ENCODE measurements around the gene PPP1R13L.
"Not testable (repeated sequence)": the region's sequence is repeated elsewhere in the genome, so short reads cannot be mapped to it uniquely, and the experiment has no call there.

Gene PPP1R13L

DNA sequence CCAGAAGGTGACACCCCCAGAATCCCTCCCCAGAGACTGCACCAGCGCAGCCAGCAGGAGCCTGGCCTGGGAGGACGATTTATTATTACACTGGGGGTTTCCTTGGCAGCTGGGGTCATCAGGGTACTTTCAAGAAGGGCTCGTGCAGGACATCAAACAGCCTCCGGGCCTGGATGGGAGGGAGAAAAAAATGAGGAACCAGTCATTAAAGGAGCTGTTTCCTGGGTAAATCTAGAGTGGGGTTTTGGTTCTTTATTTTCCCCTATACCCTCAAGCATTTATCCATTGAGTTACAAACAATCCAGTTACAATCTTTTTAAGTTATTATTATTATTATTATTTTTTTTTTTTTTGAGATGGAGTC is 4.7 kb upstream of the PPP1R13L start:
- ChIA-PET CTCF (no interaction called here), POLR2A (no interaction called here)
- Histone ChIP-seq H3K27ac (ENCODE audit: extremely low read depth, low read depth, low read length) (no peak overlapping the region), H3K9me3 (ENCODE audit: control insufficient read depth, insufficient read depth, low read depth, low read length) (no peaks in the 10 kb centered on the region), H3K36me3 (ENCODE audit: control insufficient read depth in 2 of 2, insufficient read depth in 1 of 2, low read length in 2 of 2) (peaks cover 20 to 33% of the 10 kb centered on the region in 2 experiments), H3K4me3 (ENCODE audit: low read depth, low read length) (no peak overlapping the region), H3K4me1 (ENCODE audit: control insufficient read depth, insufficient read depth, low read length) (0 out of 2 replicates have a peak, but pooled peaks cover 4% of the 10 kb centered on the region)
- TF ChIP-seq ZFP3 (tag by site-specific recombination; IDR thresholded peaks at IDR 0.05; ENCODE audit: low read depth) = no peak

DNA sequence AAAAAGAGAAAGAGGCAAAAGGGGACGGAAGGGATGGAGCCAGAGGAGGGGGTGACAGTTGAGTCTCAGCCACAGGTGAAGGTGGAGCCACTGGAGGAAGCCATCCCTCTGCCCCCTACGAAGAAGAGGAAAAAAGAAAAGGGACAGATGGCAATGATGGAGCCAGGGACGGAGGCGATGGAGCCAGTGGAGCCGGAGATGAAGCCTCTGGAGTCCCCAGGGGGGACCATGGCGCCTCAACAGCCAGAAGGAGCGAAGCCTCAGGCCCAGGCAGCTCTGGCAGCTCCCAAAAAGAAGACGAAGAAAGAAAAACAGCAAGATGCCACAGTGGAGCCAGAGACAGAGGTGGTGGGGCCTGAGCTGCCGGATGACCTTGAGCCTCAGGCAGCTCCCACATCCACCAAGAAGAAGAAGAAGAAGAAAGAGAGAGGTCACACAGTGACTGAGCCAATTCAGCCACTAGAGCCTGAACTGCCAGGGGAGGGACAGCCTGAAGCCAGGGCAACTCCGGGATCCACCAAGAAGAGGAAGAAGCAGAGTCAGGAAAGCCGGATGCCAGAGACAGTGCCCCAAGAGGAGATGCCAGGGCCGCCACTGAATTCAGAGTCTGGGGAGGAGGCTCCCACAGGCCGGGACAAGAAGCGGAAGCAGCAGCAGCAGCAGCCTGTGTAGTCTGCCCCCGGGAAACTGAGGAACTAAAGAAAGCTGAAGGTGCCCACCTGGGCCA is 4.1 kb upstream of the PPP1R13L start:
- Histone ChIP-seq H3K36me3 (ENCODE audit: control insufficient read depth in 2 of 2, insufficient read depth in 1 of 2, low read length in 2 of 2) (peaks cover 16 to 28% of the 10 kb centered on the region in 2 experiments), H3K4me1 (ENCODE audit: control insufficient read depth, insufficient read depth, low read length) (0 out of 2 replicates have a peak, but pooled peaks cover 4% of the 10 kb centered on the region), H3K4me3 (ENCODE audit: low read depth, low read length) (no peak overlapping the region), H3K27ac (ENCODE audit: extremely low read depth, low read depth, low read length) (peak overlapping the region; percentile 18; the same call in 1 of the 2 replicates), H3K9me3 (ENCODE audit: control insufficient read depth, insufficient read depth, low read depth, low read length) (no peaks in the 10 kb centered on the region)
- ChIA-PET POLR2A (interaction anchor here (0.6 kb wide), 1 partner anchor 33 kb away, joined by 4 read pairs; no protein-coding TSS in a partner anchor), CTCF (no interaction called here)
- TF ChIP-seq, protein P1, sequence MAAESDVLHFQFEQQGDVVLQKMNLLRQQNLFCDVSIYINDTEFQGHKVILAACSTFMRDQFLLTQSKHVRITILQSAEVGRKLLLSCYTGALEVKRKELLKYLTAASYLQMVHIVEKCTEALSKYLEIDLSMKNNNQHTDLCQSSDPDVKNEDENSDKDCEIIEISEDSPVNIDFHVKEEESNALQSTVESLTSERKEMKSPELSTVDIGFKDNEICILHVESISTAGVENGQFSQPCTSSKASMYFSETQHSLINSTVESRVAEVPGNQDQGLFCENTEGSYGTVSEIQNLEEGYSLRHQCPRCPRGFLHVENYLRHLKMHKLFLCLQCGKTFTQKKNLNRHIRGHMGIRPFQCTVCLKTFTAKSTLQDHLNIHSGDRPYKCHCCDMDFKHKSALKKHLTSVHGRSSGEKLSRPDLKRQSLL (tag by site-specific recombination; IDR thresholded peaks at IDR 0.05) = peak; percentile 98
- TF ChIP-seq ZNF184 (tag by site-specific recombination; IDR thresholded peaks at IDR 0.05) (no peak), OVOL3 (tag by site-specific recombination; IDR thresholded peaks at IDR 0.05) (no peak), SCRT2 (tag by site-specific recombination; IDR thresholded peaks at IDR 0.05) (no peak), ZNF548 (tag by site-specific recombination; IDR thresholded peaks at IDR 0.05) (no peak), ZNF677 (tag by site-specific recombination; IDR thresholded peaks at IDR 0.05) (no peak), ZNF514 (tag by site-specific recombination; IDR thresholded peaks at IDR 0.05) (no peak)
- TF ChIP-seq, protein P2, sequence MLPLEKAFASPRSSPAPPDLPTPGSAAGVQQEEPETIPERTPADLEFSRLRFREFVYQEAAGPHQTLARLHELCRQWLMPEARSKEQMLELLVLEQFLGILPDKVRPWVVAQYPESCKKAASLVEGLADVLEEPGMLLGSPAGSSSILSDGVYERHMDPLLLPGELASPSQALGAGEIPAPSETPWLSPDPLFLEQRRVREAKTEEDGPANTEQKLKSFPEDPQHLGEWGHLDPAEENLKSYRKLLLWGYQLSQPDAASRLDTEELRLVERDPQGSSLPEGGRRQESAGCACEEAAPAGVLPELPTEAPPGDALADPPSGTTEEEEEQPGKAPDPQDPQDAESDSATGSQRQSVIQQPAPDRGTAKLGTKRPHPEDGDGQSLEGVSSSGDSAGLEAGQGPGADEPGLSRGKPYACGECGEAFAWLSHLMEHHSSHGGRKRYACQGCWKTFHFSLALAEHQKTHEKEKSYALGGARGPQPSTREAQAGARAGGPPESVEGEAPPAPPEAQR (tag by site-specific recombination; IDR thresholded peaks at IDR 0.05) = no peak
- TF ChIP-seq, protein P3, sequence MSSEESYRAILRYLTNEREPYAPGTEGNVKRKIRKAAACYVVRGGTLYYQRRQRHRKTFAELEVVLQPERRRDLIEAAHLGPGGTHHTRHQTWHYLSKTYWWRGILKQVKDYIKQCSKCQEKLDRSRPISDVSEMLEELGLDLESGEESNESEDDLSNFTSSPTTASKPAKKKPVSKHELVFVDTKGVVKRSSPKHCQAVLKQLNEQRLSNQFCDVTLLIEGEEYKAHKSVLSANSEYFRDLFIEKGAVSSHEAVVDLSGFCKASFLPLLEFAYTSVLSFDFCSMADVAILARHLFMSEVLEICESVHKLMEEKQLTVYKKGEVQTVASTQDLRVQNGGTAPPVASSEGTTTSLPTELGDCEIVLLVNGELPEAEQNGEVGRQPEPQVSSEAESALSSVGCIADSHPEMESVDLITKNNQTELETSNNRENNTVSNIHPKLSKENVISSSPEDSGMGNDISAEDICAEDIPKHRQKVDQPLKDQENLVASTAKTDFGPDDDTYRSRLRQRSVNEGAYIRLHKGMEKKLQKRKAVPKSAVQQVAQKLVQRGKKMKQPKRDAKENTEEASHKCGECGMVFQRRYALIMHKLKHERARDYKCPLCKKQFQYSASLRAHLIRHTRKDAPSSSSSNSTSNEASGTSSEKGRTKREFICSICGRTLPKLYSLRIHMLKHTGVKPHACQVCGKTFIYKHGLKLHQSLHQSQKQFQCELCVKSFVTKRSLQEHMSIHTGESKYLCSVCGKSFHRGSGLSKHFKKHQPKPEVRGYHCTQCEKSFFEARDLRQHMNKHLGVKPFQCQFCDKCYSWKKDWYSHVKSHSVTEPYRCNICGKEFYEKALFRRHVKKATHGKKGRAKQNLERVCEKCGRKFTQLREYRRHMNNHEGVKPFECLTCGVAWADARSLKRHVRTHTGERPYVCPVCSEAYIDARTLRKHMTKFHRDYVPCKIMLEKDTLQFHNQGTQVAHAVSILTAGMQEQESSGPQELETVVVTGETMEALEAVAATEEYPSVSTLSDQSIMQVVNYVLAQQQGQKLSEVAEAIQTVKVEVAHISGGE (tag by site-specific recombination; conservative IDR thresholded peaks at IDR 0.05; ENCODE audit: low read depth) = no peak

DNA sequence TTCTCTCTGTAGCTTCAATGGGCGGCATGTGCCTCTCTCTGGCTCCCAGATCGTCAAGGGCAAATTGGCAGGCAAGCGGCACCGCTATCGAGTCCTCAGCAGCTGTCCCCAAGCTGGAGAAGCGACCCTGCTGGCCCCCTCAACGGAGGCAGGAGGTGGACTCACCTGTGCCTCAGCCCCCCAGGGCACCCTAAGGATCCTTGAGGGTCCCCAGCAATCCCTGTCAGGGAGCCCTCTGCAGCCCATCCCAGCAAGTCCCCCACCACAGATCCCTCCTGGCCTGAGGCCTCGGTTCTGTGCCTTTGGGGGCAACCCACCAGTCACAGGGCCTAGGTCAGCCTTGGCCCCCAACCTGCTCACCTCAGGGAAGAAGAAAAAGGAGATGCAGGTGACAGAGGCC is 3.3 kb upstream of the PPP1R13L start:
- H3K9me3 ChIP-seq (ENCODE audit: control insufficient read depth, insufficient read depth, low read depth, low read length) = no peaks in the 10 kb centered on the region
- TF ChIP-seq ZBTB20 (tag by site-specific recombination; IDR thresholded peaks at IDR 0.05) = no peak
- H3K4me1 ChIP-seq (ENCODE audit: control insufficient read depth, insufficient read depth, low read length) = 0 out of 2 replicates have a peak, but pooled peaks cover 4% of the 10 kb centered on the region
- H3K27ac ChIP-seq (ENCODE audit: extremely low read depth, low read depth, low read length) = no peak overlapping the region
- peaks cover 9 to 19% of the 10 kb centered on the region in 2 experiments; a peak in 2 of 3 replicates for H3K36me3 ChIP-seq (ENCODE audit: control insufficient read depth in 2 of 2, insufficient read depth in 1 of 2, low read length in 2 of 2)
- ChIA-PET POLR2A (no interaction called here), CTCF (interaction anchor here (0.6 to 1.0 kb wide), 3 partner anchors 65 to 1934 kb away, joined by 3 to 6 read pairs (median 4); no protein-coding TSS in a partner anchor)
- H3K4me3 ChIP-seq (ENCODE audit: low read depth, low read length) = no peak overlapping the region

DNA sequence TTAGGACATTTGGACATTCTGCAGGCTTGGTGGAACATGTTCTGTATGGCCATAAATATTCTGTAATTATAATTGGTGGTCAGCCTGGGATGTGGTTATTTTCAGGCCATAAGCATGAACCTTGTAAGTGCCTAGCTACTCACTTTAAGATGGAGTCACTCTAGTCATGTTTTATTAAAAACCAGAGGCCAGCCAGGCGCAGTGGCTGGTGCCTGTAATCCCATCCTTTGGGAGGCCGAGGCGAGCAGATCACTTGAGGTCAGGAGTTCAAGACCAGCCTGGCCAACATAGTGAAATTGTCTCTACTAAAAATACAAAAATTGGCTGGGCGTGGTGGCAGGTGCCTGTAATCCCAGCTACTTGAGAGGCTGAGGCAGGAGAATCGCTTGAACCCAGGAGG is 2.7 kb upstream of the PPP1R13L start:
- H3K4me3 ChIP-seq (ENCODE audit: low read depth, low read length) = peak overlapping the region; percentile 82; the same call in 1 of the 2 replicates
- not testable (repeated sequence) for H3K27ac ChIP-seq (ENCODE audit: extremely low read depth, low read depth, low read length); H3K9me3 ChIP-seq (ENCODE audit: control insufficient read depth, insufficient read depth, low read depth, low read length); H3K4me1 ChIP-seq (ENCODE audit: control insufficient read depth, insufficient read depth, low read length)
- CTCF ChIA-PET = interaction anchor here (1.0 kb wide), 2 partner anchors 71 to 79 kb away, joined by 4 to 6 read pairs; no protein-coding TSS in a partner anchor
- POLR2A ChIA-PET = interaction anchor here (1.0 kb wide), 2 partner anchors 16 to 32 kb away, joined by 3 to 6 read pairs; partner anchors contain the start of gene ERCC1
- H3K36me3 ChIP-seq (ENCODE audit: control insufficient read depth in 2 of 2, insufficient read depth in 1 of 2, low read length in 2 of 2) = peaks cover 4 to 15% of the 10 kb centered on the region in 2 experiments; a peak in 2 of 3 replicates

All from HEK293 (cell line).